Dermis microvascular lymphatic vessel endothelial cell (primary cell): ENCODE data around the gene LLGL2. TPM values are rescaled to one million over a fixed set of nuclear protein-coding genes. Genes with fewer than 3 reads are reported as not detected.

Source experiments
- DNase-seq, 2 donors: peaks; one replicate each; pipeline versions ENCODE4 v3.0.0 to v3.0.0-alpha.2; 2010; ENCODE audit warnings: low read depth in 2 of 2
- total RNA-seq: library from RNA; depleted of rRNA; stranded (reverse); fragments of >200 nt; gene quantifications from 2 replicates; pipeline ENCODE4 v1.2.1, GENCODE V29; 2014

The LLGL2 gene
- total RNA-seq, 1 donor from 2014 or later = 12.6 TPM

DNA sequence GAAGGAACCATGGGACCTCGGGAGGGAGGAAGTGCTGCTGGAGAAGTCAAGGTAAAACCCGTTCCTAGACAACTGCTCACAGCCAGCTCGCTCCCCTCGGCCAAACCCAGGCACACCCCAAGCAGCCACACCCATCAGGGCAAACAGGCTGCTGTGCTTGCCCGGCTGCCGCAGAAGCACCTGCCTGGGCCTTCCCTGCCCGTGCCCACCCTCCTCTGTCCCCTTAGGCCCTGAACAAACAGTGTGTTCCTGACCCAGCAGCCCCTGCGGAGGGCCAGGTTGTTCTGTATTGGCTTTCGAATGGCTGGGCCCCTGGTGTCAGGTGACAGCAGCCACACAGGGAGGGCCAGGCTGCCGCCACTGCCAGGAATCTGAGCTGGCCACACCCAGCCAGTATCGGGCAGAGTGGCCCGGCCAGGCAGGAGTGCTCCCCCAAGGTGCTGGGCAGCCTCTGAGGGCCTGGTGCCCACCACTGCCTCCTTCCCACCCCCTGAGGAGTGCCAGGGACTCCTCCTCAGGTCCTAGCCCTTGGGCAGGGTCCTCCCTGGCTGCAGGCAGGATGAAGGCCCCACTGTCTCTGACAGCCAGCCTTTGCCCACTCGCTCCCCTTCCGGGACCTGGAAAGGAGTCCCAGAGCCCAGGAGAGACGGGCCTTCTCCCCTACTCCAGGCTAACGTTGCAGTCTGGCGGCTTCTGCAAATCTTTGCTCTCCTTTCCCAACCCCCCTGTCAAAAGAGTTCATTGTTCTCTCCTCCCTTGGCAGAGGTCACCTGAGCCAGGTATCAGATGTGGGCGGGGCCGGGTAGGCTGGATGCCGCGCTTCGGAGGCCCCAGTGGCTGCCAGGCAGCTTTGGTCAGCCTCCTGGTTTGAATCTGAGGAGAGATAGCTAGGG, 24.0 kb downstream of the LLGL2 start:
- DNase-seq = no peak

GRCh38 chr17:75550139-75550465, 24.6 kb downstream of the LLGL2 start:
- no peak for DNase-seq

DNA sequence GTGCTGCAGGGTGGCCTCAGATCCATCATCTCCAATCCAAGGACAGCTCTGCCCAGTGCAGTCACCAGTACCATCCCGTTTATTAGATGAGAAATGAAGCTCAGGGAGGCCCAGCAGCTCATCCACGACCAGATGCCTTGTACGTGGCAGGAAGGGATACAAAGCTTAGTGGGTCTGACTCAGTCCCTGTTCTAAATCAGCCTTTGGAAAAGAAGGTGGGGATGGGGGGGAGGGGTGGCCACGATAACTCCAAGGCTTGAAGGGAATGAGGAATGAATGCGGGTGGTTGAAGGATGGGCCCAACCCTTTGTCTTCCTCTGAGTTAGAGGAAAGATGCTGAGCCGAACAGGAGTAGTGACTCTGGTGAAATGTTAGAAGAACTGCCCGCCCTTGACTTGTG, 25.8 kb downstream of the LLGL2 start:
- no peak for DNase-seq

- no peak for DNase-seq
Observed at GRCh38 chr17:75552425-75553294, 27.2 kb downstream of the LLGL2 start.

- no peak for DNase-seq
Observed at GRCh38 chr17:75553295-75554110, 28.0 kb downstream of the LLGL2 start.

- no peak for DNase-seq
Observed at GRCh38 chr17:75555679-75556153, 30.2 kb downstream of the LLGL2 start.

- DNase-seq = no peak
Observed at GRCh38 chr17:75557075-75557851, 31.8 kb downstream of the LLGL2 start.

- DNase-seq = no peak
Observed at GRCh38 chr17:75557852-75558665, 32.6 kb downstream of the LLGL2 start.

DNA sequence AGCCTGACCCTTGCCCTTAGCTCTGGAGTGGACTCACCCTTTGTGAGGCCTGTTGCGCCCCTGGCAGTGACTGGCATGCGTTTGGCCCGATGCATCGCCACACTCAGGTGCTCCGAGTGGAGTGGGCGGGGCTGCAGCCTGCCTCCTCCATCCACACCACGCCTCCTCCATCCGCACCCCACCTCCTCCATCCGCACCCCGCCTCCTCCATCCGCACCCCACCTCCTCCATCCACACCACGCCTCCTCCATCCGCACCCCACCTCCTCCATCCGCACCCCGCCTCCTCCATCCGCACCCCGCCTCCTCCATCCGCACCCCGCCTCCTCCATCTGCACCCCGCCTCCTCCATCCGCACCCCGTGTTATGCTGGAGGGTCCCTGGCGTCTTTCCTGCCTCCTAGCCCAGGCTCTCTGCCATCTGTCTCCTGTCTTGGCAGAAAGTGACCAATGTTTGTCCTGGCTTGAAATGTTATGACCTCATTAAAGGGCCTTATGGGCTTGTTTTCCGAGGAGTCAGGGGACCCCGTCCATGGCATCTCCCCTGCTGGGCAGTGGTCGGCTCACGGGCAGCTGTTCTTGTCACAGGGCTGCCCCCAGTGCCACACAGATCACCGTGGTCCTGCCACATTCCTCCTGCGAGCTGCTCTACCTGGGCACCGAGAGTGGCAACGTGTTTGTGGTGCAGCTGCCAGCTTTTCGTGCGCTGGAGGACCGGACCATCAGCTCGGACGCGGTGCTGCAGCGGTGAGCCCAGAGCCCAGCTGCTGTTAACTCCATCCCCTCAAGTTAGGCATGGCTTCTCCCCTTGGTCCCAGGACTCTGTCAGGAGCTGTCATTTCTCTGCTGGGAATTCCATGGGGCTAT, 33.4 kb downstream of the LLGL2 start:
- DNase-seq = no peak

- no peak for DNase-seq
Observed at GRCh38 chr17:75559958-75560533, 34.5 kb downstream of the LLGL2 start.

DNA sequence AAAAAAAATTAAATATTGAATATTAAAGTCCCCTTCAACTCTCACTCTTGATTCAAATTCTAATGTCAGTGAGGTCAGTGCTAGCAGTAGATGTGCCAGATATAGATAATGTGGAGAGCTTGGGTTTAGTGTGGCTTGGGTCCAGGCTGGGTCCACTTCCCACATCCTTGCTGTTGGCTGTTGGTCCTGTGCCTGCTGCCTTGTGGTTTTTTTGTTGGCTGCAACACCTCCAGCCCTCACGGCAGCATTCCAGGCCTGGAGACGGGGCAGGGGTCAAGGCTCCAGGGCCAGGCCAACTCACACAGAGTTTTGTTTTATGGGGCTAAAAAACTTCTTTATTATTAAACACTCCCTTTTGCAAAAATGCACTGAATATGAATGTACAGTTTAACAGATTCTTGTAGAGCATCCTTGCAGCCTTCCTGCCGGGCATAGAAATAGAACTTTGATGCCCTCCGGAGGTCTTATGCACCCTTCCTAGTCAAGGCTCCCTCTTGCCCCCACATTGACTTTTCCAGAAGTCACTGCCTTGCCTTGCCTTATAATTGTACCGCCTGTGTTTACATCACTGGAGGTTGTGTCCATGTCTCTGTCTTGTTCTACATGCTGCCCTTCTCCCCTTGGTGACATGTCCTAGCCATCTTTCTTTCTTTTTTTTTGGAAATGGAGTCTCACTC, 36.6 kb downstream of the LLGL2 start:
- no peak for DNase-seq

GRCh38 chr17:75563063-75563758, 37.7 kb downstream of the LLGL2 start:
- no peak for DNase-seq

GRCh38 chr17:75564195-75564594, 38.7 kb downstream of the LLGL2 start:
- DNase-seq = no peak

DNA sequence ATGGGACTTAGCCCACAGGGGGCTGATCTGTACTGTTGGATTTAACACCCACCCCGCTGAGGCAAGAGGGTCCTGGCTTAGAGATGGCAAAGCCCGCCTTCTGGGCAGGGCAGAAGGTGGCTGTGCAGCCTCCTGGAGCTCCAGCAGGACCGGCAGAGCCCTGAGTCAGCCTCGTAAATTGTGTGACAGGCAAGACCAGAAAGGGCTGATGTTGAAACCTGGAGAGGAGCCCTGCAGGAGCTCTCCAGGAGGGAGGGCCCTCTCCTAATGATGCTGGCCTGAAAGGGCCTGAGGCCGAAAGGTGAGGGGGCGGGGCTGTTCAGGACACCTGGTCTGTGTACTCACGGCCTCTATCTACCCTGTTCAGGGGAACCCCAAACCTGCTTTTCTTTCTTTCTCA, 39.6 kb downstream of the LLGL2 start:
- DNase-seq = no peak

DNA sequence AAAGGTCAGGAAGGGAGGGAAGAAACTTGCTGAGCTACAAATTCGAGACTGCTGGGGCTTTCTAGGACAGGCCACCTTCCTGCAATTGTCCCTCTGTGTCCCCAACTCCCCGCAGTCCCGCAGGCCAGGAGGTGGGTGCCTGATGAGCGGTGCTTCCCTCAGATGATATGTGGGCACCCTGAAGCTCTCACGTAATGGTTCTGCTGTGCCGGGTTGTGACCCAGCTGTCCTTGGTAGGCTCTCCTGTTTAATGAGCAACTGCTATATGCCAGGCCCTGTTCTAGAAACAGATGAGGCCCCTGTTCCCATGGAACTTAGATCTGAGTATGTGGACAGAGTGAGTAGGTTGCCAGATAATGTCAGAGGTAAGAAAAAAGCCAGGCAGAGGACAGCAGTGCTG, 40.1 kb downstream of the LLGL2 start:
- DNase-seq = no peak

DNA sequence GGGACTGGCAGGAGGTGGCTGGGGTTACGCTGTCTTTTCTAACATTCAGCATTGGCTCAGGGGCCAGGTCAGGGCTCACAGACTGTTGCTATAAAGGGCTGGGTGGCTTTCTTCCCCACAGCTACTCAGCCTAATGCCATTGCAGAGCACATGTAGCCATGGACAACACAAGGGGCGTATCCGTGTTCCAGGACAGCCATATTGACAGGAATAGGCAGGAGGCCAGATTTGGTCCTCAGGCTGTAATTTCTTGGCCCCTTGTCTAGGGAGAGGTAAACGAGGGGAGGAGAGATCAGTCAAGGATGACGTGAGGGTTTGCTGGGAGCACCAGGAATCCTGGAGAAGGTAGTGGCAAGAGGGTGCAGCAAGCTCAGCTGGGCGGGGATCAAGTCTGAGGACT, 40.9 kb downstream of the LLGL2 start:
- no peak for DNase-seq

GRCh38 chr17:75566834-75567233, 41.3 kb downstream of the LLGL2 start:
- DNase-seq = no peak
